Upper lobe of left lung (tissue), 4 donors: Measurements from ENCODE around the gene ERBIN.

ENCODE experiments used
- POLR2AphosphoS5 ChIP-seq, 2 donors: sonication (generic); formaldehyde crosslinking; IDR thresholded peaks; one replicate each; pipeline ENCODE4 v1.5.1; 2017; ENCODE audit warnings: antibody characterized with exemption in 2 of 2
- TF ChIP-seq, protein P1 (sequence below), 6 experiments: fragments of 450-650 bp in 4 of 6; fragments of 200-600 bp in 2 of 6; sonication (generic) in 2 of 6; IDR thresholded peaks; one replicate each; pipeline ENCODE4 v1.5.1; 2016 to 2019; ENCODE audit warnings: antibody characterized with exemption in 6 of 6

DNA sequence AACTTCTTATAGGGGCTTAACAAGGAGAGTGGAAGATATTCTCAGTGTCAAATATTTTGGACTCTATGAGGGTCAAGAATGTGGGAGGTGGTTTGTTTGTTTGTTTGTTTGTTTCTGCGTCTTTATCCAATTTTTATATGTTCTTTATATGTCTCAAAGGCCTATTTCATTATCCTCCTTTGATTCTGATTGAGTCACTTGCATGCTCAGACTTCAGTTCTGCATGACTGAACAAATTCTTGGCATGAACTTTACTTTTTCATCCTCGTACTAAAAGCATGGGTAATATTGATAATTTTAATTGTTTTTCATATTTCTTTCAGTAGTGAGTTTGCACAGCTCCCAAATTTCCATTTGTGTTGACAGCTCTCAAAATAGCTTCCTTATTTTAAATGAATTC, 19.2 kb upstream of the ERBIN start:
- TF ChIP-seq, protein P1, sequence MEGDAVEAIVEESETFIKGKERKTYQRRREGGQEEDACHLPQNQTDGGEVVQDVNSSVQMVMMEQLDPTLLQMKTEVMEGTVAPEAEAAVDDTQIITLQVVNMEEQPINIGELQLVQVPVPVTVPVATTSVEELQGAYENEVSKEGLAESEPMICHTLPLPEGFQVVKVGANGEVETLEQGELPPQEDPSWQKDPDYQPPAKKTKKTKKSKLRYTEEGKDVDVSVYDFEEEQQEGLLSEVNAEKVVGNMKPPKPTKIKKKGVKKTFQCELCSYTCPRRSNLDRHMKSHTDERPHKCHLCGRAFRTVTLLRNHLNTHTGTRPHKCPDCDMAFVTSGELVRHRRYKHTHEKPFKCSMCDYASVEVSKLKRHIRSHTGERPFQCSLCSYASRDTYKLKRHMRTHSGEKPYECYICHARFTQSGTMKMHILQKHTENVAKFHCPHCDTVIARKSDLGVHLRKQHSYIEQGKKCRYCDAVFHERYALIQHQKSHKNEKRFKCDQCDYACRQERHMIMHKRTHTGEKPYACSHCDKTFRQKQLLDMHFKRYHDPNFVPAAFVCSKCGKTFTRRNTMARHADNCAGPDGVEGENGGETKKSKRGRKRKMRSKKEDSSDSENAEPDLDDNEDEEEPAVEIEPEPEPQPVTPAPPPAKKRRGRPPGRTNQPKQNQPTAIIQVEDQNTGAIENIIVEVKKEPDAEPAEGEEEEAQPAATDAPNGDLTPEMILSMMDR (IDR thresholded peaks at IDR 0.05): no peak
- TF ChIP-seq POLR2AphosphoS5 (IDR thresholded peaks at IDR 0.05): no peak
